GM21528 (cell line): ENCODE results near the gene ZNF19.

Experiments used
- ATAC-seq: cut with Tn5 transposase; IDR thresholded peaks from one replicate; pipeline ENCODE4 v1.9.1; 2021; ENCODE audit warnings: mild to moderate bottlenecking, moderate library complexity; ENCODE audit not compliant: unreplicated experiment, low FRiP score

Gene ZNF19

DNA sequence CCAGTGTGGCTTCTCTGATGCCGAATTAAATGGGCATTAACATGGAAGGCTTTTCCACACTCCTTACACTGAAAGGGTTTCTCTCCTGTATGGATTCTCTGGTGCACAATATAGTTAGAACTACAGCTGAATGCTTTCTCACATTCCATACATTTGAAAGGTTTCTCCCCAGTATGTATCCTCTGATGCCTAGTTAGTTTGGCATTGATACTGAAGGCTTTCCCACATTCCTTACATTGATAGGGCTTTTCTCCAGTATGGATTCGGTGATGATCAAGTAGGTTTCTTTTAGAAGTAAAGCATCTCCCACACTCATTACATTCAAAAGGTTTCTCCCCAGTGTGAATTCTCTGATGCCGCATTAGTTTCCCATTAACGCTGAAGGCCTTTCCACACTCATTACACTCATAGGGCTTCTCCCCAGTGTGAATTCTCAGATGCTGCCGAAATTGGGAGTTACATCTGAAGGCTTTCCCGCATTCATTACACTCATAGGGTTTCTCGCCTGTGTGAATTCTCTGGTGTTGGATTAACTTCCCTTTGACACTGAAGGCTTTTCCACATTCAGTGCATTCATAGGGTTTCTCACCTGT lies 40.8 kb downstream of the ZNF19 start:
- no peak for ATAC-seq

DNA sequence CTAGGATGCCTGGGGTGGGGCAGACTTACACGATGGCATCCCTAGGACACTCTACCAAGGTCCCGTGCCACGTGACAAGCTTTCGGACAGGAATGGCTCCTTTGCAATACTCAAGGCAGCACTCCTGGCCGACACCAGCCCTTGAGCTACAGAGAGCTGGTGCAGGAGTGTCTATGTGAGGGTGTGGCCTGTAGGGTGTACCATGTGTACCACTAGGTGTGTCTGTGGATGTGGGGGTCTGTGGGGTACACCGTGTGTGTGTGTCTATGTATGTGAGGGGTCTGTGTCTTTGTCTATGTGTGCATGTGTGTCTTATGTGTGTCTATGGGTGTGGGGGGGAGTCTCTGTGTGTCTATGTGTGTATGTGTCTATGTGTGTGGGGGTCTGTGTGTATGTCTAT lies 45.4 kb downstream of the ZNF19 start:
- no peak for ATAC-seq

DNA sequence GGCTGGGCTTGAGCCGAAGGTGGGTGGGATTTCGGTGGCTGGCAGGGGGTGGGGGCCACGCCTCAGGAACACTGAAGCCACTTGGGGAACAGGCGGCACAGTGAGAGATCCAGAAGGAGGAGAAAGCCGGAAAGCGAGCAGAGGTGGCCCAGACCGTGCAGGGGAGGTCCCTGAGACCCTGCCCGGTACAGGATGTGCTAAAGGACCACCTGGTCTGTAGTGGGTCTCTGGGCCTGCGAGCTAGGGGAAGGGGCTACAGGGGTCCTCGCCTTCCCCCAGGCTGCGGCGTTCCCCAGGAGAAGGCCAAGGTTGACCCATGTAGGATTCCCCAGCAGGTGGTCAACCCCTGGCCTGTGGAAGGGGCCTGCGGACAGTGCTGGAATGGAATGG lies 47.1 kb downstream of the ZNF19 start, which contains the start of gene TLE7:
Gene TLE7, minus strand, starts transcription at position 4 of the 390 bp plus-strand sequence. CDS start 8,730 bp downstream, outside the sequence.
- ATAC-seq = no peak

DNA sequence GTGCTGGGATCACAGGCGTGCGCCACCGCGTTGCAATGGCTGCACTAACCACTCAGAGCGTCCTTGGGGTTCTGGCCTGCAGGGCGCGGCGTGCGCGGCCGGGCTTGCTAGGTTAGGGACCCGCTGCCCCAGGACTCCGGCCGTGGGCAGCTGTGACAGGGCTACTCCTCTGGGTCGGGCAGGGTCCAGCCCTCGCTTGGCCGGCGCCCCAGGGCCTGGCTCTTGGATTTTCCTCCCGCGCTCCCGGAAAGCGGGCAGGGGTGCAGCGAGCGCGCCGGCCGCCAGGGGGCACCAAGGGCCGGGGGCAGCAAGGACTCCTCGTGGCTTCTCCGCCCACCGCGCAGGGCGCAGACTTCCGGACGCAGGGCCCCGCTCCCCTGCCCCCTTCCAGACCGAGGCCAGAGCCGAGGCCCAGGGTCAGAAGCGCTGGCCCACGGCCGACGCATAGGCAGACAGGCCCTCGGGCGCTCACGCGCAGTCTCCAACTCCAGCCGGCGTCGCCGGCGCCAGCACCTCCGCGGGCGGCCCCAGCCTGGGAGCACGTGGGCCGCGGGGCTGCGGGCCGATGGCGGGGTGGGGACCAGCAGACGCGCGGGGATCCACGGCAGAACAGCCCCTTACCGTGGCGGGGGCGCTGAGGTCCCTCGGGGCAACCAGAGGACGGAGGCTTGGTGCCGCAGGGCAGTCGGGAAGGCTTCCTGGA lies 47.6 kb downstream of the ZNF19 start:
- no peak for ATAC-seq

DNA sequence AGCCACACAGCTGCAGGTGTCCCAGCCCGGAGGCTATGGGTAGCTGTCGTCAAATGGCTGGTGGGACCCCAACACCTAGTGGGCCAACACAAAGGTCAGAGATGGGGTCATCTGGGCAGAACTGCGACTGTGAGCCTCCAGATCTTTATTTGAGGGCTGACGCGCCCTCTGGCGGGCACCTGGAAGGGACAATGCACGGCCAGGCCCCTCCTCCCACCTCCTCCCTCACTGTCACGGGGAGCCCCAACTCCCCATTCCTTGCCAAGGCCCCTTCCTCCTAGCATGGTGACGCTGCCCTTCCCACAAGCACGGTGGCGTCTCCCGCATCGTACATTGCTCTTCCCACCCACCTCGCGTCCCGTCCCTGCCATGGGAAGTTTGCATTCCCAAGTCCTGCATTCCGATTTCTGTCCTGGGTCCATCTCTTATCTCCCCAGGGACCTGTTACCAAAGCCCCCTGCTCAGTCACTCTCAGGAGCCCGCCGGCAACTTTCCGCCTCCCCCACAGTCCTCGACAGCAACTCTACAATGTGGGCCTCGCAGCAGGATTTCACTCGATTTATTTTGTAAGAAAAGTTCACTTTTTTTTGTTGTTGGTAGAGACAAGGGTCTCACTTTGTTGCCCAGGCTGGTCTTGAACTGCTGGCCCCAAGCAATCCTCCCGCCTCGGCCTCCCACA lies 48.3 kb downstream of the ZNF19 start:
- ATAC-seq = no peak

DNA sequence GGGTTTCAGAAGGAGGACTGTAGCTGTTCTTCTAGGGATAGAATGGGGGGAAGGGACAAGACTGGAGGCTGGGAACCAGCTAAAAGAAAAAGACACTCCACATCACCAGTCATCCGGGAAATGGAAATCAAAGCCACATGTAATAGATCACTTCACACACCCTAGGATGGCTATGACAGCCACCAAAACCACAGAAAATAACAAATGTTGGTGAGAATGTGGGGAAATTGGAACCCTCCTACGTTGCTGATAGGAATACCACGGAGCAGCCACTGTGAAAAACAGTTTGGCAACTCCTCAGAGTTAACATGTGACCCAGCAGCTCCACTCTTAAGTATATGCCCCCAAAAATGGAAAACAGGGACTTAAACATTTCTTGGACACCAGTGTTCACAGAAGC lies 49.6 kb downstream of the ZNF19 start:
- no peak for ATAC-seq

DNA sequence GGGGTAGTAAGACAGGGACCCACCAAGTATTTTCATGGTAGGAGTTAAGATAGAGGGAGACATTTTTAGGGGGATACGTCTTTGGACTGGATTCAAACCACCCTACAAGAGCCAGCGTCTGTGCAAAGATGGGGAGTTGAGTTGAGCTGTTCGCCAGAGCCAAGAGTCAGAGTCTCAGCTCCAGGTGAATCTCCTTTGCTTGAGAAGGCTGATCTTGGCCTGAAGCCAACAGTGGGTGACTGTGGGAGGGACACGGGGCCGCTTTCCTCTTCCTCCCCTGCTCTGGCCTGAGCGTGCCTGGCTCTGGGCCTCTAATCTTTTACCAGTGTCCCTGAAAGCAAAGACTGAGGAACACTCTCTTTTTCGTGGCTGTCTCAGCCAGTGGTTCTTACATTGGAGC lies 52.7 kb downstream of the ZNF19 start:
- no peak for ATAC-seq

DNA sequence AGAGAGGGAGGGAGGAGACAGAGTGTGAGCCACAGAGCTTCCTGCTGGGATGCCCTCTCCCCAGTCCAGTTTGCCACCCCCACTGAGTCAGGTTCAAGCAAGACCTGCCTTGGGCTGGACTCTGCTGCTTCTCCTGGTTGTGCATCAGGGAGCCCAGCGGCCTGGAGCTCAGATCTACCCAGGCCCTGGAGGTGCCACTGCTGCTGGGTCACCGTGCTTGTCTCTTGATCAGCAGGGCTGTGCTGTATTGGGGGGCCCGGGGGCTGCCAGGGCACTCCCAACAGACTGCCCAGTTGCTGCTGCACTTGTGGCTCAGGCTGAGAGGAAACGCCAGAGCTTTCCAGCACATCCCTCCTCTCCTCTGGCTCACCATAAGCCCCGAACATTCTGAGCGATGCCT lies 56.2 kb downstream of the ZNF19 start:
- ATAC-seq = no peak

DNA sequence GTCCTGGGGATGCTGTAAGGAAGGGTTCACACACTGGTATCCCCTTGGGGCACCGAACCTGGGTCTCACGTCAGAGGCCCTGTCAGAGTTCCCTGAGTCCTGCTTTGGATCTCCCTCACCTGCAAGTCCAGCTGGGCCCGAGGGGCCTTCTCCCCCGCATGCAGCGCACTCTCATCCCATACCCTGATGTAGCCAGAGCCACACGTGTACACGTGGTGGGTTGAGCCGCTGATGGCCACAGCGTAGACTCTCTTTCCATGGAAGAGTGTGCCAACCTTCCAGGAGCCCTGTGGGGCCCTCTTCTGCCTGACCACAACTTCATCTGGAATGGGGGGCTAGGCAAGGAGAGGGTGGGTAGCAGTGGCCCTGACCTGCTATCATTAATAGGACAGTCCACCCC lies 57.1 kb downstream of the ZNF19 start:
- no peak for ATAC-seq

DNA sequence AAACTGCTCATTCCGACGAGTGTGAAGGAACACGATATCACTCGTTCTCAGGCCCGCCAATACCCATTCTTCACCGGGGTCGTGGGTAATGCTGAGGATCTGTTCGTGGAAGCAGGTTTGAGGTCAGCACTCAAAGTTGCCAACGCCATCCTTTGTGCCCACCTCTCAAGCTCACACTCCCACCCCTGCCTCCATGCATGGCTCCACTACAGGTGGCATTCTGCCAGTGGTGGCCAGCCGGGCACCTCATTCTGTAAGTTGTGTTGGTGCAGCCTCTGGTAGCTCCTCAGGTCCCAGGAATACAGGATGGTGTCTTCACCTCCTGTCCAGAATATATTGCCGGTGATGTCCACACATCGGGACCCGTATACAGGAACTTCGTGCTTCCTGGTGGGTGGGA lies 57.9 kb downstream of the ZNF19 start:
- no peak for ATAC-seq

DNA sequence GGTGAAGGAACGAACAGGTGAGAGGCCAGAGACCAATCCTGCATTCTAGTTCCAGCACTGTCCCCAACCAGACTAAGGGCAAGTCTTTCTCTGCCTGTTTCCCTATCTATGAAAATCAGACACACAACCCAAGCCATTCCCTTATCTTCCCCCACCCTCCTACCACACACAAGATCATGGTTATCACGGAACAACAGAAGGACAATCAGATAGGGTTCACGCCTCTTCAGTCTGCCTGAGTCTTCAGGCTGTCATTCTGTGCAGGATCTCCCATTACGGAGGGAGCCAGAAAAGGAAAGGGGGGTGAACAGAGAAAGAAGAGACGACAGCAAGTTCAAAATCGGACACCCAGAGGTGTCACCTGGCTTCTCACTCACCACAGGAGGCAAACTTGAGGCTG lies 58.4 kb downstream of the ZNF19 start:
- no peak for ATAC-seq

DNA sequence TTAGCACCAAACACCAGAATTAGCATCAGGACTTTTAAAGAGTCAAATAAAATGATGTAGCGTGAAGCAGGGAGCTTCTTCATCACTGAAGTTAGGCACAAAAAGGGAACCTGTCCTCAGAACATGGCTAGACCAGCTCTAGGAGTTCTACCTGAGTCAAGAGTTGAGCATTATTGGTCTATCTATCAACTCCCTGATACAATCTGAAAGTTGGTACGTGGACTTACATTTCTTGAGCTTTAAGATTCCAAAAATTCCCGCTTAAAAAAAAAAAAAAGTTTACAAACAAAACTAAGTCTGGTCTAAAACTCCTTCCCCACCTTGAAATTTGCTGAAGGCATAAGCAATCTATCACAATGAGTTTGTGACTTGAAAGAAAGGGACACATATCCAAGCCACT lies 59.5 kb downstream of the ZNF19 start:
- ATAC-seq = no peak

DNA sequence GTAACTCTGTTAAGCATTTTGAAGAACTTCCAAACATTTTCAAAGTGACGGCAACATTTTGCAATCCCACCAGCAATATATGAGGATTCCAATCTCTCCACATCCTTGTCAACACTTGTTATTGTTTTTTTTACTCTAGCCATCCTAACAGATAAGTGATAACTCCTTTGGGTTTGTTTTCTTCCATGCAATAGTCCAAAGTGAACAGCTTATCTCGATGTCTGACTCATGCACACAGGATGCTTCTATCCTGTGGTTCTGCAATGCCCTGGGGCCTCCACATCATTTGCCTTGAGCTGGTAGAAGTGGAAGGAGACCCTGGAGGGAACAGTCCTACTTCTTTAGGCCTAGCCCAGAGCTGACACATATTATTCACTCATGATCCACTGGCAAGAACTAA lies 60.2 kb downstream of the ZNF19 start:
- no peak for ATAC-seq

DNA sequence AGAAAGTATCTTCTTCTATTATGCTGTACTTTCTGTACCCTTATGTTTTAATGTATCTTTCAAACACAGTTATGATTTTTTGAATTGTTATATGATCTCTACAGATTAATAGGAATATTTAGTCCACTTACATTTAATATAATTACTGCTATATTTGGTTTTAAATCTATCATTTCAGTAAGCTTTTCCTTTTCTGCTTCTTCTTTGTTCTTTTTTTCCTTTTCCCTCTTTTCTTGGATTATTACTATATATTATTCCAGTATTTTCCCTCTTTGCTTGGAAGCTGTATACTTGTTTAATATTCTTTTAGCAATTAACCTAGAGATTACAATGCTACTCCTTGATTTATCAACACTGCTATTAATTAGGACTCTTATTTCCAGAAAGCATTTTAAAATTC lies 60.7 kb downstream of the ZNF19 start:
- ATAC-seq = no peak

DNA sequence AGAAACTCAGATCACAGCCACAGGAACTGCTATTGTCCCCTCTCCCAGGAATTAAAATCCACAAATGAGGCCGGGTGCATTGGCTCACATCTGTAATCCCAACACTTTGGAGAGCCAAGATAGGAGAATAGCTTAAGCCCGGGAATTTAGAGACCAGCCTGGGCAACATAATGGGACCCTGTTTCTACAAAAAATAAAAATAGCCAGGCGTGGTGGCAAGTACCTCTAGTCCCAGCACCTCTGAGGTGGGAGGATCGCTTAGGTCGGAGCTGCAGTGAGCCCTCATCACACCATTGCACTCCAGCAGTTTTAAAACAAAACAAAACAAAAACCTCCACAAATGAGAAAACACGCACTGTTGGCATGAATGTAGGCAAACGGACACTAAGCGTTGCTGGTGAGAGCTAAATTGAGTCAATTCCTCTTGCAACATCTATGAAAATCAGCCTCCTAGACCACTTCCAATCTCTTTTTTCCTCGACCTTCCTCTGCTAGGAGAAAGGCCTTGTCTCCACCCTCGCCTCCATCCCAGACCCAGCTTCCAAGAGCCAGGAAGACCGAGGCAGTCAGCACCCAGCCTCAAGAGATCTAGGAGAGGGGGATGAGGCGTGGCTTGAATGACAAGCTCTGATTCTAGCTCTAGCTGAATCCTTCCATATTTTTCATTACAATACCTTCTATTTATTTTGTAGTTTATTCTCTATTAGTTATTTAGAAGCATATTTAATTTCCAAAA lies 62.1 kb downstream of the ZNF19 start:
- ATAC-seq = no peak

DNA sequence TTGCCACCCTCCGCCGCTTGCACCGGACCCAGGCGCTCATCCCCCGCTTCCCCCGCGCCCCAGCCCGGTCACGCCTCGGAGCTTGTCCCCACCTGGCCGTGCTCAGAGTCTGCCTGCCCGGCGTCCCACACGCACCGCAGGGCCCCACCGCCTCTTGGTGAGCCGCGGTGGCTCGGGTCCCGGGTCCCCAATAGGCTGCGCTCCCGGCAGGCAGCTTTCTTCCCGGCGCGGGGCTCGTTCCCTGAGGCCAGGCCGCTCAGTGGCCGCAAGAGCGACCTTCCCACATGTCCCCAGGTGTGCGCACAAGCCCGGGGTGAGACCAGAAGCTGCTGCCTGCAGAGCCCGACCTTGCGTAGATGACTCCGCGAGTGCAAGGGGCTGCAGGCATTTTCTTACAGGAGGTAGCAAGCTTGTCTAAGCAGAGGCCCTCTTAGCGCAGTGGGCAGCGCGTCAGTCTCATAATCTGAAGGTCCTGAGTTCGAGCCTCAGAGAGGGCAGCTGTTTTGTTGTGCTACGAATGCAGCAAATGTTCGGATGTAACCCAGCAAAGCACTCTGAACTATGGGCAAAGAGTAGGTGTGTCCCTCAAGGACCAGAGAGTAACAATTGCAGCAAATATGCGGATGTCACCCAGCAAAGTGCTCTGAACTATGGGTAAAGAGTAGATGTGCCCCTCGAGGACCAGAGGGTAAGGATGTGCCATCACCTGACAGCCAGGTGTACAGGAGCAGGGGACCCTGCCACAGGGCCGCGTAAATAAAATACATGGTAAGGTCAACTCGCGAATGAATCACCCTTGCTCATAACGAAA lies 62.9 kb downstream of the ZNF19 start:
- ATAC-seq = peak; percentile 58

DNA sequence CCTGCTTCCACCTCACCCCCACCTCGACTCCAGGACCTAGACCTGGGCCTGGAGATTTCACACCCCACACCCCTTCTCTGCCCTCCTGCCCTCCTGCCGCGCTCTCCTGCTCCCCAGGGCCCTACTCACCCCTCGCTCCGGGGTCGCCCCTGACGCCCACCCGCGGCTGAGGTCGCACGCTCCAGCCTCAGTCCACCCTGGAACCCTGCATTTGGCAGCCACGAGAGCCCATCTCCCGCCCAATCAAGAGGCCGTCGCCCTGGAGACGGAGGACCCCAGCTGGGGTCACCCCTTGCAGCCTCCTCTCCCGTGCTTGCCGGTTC lies 63.4 kb downstream of the ZNF19 start:
- no peak for ATAC-seq

DNA sequence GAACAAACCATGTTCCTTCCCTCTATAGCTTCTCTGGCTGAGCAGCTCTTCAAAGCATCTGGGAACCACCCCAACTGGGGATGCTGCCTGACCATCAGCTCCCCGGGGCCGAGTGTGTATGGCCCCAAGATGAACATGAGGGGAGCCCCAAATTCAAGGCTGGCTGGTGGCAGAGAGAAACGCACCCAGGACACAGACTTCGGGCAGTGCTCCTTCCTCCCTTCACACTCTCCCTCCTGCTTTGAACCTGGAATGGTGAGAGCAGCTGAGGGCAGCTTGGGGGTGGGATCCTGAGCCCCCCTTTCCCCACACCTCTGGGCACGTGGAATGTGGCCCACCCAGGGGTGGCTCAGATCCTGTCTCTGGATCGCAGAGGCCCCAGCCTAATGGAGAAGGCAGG lies 64.5 kb downstream of the ZNF19 start:
- no peak for ATAC-seq

DNA sequence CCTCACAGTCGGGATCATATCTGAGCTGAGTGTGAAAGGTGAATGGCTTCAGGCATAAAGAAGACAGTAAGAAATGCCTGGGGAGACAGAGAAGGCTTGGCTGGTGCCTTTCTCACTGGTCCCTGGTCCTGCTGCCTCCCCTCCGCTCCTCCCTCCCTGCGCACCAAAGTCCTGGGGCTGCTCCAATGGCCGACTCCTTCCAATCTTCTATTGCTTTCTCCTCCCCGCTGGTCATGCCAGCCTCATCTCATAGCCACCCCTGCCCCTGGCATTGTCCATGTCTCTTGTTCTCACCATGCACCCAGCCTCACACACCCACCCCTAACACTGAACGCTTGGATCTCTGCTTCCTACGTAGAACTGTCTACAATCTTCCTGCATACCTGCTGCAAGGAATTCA lies 65.3 kb downstream of the ZNF19 start:
- ATAC-seq = no peak
